Fibroblast of villous mesenchyme (primary cell): ENCODE data around the gene RHEX. TPM values are rescaled to one million over a fixed set of nuclear protein-coding genes. Genes with fewer than 3 reads are reported as not detected.

Experiments
- DNase-seq: peaks from one replicate; pipeline ENCODE4 v3.0.0-alpha.2; 2010; ENCODE audit warnings: low read depth
- H3K4me3 ChIP-seq: 2 replicates; pipeline ENCODE4 v1.5.1; 2011; ENCODE audit warnings: low read depth, mild to moderate bottlenecking, low read length
- total RNA-seq: library from RNA; depleted of rRNA; stranded (reverse); fragments of >200 nt; gene quantifications from 2 replicates; pipeline ENCODE4 v1.2.3, GENCODE V29; 2012
- TF ChIP-seq, protein P1 (sequence below): IDR thresholded peaks from 2 replicates; pipeline ENCODE4 v1.5.1; 2012; ENCODE audit warnings: low read depth, mild to moderate bottlenecking, low read length; ENCODE audit not compliant: insufficient read depth

The RHEX gene
- total RNA-seq, 1 donor: not detected

DNA sequence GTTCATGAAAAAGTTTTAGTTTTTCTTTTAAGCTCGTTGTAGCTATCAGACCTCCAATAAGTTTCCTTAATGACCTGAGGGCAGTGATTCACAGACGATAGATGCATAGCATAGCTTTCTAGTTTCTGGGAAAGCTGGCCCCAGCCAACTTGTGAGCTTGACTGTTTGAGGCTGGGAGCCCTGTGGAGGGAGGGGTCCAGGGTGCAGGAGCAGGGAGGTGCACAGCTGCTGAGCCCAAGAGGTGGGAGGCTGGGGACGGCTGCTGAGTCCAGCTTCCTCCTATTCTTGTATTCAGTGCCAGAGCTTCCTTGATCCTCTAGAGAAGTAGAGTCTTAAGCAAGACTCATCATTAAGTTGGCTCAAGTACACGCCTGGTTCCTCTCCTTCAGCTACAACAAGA lies 75.2 kb downstream of the RHEX start:
- TF ChIP-seq, protein P1, sequence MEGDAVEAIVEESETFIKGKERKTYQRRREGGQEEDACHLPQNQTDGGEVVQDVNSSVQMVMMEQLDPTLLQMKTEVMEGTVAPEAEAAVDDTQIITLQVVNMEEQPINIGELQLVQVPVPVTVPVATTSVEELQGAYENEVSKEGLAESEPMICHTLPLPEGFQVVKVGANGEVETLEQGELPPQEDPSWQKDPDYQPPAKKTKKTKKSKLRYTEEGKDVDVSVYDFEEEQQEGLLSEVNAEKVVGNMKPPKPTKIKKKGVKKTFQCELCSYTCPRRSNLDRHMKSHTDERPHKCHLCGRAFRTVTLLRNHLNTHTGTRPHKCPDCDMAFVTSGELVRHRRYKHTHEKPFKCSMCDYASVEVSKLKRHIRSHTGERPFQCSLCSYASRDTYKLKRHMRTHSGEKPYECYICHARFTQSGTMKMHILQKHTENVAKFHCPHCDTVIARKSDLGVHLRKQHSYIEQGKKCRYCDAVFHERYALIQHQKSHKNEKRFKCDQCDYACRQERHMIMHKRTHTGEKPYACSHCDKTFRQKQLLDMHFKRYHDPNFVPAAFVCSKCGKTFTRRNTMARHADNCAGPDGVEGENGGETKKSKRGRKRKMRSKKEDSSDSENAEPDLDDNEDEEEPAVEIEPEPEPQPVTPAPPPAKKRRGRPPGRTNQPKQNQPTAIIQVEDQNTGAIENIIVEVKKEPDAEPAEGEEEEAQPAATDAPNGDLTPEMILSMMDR: no peak
- no peak for DNase-seq
- no peak overlapping the region for H3K4me3 ChIP-seq

DNA sequence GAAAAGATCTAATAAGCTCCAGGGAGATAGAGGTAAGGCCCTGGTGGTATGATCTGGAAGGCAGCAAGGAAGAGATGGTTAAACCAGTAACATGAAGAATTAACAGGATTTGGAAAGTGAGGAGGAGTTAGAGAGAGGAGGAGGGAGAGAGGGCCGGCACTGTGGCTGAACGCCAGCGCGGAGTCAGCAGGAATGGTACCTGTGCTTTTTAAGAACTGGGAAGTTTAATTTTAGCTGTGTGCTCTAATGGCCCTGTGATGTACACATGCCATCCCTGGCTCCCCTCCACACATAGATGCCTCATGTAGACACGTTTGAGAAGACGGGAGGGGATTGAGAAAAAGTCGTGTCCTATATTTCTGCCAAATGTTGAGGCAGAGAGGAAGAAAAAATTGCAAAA lies 78.1 kb downstream of the RHEX start:
- no peak overlapping the region for H3K4me3 ChIP-seq
- TF ChIP-seq, protein P1: no peak
- DNase-seq: no peak

DNA sequence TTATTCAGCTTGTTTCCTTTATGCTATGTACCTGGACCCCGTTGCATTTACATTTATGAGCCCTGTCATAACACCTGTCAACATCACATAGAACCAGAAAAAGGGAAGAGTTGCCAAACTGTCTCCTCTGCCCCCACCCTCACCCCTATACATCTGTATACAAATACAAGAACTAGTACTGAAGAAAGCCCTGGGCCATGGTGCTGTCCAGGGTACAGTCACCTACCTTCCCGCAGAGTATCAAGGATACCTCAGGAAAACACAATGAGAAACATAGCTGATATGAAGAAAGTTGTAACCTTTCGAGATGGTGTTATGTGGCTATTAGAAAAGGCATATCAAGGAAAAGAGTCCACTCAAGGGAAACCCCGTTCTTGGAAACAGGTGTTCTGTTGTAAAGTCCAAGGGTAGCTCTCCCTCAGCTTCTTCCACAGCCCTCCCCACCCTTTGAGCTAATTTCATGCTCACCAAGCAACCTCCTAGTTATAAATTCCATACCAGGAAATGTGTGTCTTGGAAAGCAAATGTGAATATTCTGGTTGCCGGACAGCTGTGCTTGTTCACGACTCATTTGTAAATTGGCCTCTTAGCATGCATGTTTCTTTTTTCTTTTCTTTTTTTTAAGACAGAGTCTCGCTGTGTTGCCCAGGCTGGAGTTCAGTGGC lies 80.9 kb downstream of the RHEX start:
- TF ChIP-seq, protein P1: no peak
- H3K4me3 ChIP-seq: no peak overlapping the region
- no peak for DNase-seq

DNA sequence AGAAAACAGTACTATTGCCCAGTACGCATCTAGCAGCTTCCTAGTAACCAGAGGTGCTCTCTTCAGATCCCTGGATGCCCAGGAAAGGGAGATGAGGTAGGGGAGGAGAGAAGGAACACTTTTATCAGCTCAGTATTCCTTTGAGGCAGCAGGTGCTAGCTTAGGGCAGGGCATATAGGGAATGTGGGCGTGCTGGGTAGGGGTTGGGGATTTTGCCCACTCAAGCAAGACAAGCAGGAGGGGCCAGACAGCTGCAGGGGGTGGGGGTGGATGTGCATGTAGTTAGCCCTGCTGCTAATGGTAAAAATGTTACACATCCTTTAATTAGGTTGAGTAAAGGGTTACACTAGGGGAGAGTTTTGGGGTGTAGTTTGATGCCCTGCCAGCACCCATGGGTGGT lies 82.3 kb downstream of the RHEX start:
- TF ChIP-seq, protein P1: no peak
- DNase-seq: no peak
- no peak overlapping the region for H3K4me3 ChIP-seq

DNA sequence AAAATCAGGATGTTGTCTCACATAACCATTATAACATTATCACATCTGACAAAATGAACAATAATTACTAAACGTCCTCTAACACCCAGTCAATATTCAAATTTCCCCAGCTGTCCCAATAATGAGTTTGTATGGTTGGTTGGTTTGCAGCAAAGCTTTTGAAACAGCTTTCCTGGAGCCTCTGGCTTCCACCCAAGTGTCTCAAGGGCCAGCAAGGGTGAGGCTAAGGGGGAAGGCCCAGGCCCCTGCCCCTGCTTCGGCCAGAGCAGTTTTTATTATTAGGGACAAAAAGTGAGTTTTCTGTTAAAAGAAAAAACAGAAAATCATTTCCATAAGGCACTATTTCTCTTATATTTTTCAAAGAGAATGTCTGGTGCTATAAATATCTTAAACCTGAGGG lies 83.3 kb downstream of the RHEX start:
- no peak for DNase-seq
- TF ChIP-seq, protein P1: no peak
- no peak overlapping the region for H3K4me3 ChIP-seq

DNA sequence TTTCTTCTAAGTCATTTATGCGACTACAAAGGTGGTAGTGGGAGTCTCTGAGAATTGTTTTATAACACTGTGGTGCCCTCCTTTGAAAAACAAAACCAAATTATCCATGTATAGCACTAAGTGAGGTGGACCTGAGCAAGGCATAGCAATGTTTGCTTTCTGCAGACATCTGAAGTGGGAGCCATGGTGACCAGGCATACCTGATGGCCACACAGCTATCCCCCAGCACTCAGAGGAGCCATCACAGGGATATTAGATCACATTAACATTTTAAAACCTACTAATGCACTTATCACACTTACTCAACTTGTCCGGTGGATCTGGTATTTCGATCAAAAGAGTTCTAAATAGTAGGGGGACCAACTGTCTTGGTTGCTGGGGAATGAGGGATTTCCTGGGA lies 89.0 kb downstream of the RHEX start:
- TF ChIP-seq, protein P1: no peak
- no peak for DNase-seq
- no peak overlapping the region for H3K4me3 ChIP-seq

DNA sequence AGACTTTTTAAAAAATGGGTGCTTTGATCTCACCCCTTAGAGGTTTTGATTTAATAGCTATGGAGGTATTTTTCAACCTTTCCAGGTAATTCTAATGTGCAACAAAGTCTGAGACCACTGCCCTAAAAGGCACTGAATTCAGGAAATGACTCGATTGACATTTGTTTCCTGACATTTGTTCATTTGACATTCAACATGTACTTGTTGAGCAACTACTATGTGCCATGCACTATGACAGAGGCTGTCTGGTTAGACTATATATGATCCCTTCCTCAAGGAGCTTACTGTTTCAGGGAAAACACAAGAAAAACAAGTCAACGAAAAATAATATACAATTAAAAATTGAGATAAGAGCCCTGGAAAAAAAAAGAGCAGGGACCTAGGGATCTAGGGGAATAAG lies 89.8 kb downstream of the RHEX start:
- no peak overlapping the region for H3K4me3 ChIP-seq
- no peak for DNase-seq
- TF ChIP-seq, protein P1: no peak
